Uterus (tissue), 4 donors: Measurements from ENCODE around the gene FBLN5. TPM values are rescaled to one million over a fixed set of nuclear protein-coding genes. Genes with fewer than 3 reads are reported as not detected.

Experiments
- DNase-seq, 2 donors: peaks; one replicate each; pipeline ENCODE4 v3.0.0-alpha.2; 2019 to 2020
- H3K27ac ChIP-seq, 2 donors: fragments of 200-600 bp; sonication (generic); 1 replicate in 1 of 2; 2 replicates in 1 of 2; pipeline ENCODE4 v1.5.1; 2016 to 2018
- H3K27me3 ChIP-seq, 2 donors: fragments of 200-600 bp; sonication (generic); one replicate each; pipeline ENCODE4 v1.5.1; 2018 to 2019; ENCODE audit warnings: control low read depth in 1 of 2
- H3K36me3 ChIP-seq, 2 donors: fragments of 200-600 bp; sonication (generic); one replicate each; pipeline ENCODE4 v1.5.1; 2019; ENCODE audit warnings: control low read depth in 1 of 2
- H3K4me1 ChIP-seq, 2 donors: fragments of 200-600 bp; sonication (generic); one replicate each; pipeline ENCODE4 v1.5.1; 2018 to 2019; ENCODE audit warnings: control low read depth in 1 of 2
- H3K4me3 ChIP-seq, 2 donors: fragments of 200-600 bp; sonication (generic); 1 replicate in 1 of 2; 2 replicates in 1 of 2; pipeline ENCODE4 v1.5.1; 2018 to 2019; ENCODE audit warnings: mild to moderate bottlenecking in 1 of 2
- H3K9me3 ChIP-seq, 2 donors: fragments of 200-600 bp; sonication (generic); one replicate each; pipeline ENCODE4 v1.5.1; 2019; ENCODE audit warnings: control low read depth in 1 of 2
- CTCF ChIP-seq, 4 experiments: fragments of 200-600 bp in 2 of 4; fragments of 450-650 bp in 2 of 4; sonication (generic) in 2 of 4; IDR thresholded peaks; one replicate each; pipeline ENCODE4 v1.5.1; 2016 to 2019; ENCODE audit warnings: antibody characterized with exemption in 4 of 4, mild to moderate bottlenecking in 2 of 4, moderate library complexity in 1 of 4
- POLR2A ChIP-seq, 2 donors: fragments of 450-650 bp; IDR thresholded peaks; one replicate each; pipeline ENCODE4 v1.6.1; 2016; ENCODE audit warnings: antibody characterized with exemption in 2 of 2, mild to moderate bottlenecking in 1 of 2, moderate library complexity in 1 of 2
- intact Hi-C: fragments of 100-400 bp; cut with DNase I; formaldehyde crosslinking; loops from one replicate; pipeline ENCODE4 v1.15.1; 2023; ENCODE audit warnings: low total_unique reads
- total RNA-seq, 4 donors: library from RNA; depleted of rRNA in 3 of 4; stranded (reverse); fragments of >200 nt in 3 of 4; gene quantifications; one replicate each; pipeline versions ENCODE4 v1.1.0 to v1.2.4, GENCODE V29; 2014 to 2023
- donor health status: DM: yes; HTN: yes; CAD: no.

The FBLN5 gene
- total RNA-seq, 4 donors from 2014 or later: 48.0 to 304 (median 165) TPM

DNA sequence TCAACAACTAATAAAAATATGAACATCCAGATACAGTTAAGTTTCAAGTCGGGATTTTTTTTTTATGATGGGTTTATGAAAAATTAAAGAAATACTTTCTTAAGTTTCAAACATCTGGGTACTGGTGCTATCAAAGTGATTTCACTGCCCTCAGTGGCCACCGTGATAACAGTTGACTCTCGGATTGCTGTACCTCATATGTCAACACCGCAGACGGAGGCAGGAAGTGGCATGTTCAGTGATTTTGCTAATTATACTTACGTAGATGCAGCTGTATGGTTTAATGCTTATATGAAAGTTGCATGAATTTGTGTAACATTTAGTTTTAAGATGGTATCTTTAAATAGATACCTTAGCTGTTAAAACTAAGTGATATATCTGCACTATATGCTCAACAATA, 20.8 kb upstream of the FBLN5 start:
- Histone ChIP-seq H3K36me3 (no peaks in the 10 kb centered on the region), H3K27me3 (no peaks in the 10 kb centered on the region), H3K4me3 (no peak overlapping the region), H3K4me1 (peaks cover 0 to 7% of the 10 kb centered on the region in 2 donors), H3K9me3 (no peaks in the 10 kb centered on the region), H3K27ac (no peak overlapping the region)
- no peak for DNase-seq
- intact Hi-C loops: no loop called here
- TF ChIP-seq POLR2A (IDR thresholded peaks at IDR 0.05): no peak
- no peak for TF ChIP-seq CTCF (IDR thresholded peaks at IDR 0.05)

DNA sequence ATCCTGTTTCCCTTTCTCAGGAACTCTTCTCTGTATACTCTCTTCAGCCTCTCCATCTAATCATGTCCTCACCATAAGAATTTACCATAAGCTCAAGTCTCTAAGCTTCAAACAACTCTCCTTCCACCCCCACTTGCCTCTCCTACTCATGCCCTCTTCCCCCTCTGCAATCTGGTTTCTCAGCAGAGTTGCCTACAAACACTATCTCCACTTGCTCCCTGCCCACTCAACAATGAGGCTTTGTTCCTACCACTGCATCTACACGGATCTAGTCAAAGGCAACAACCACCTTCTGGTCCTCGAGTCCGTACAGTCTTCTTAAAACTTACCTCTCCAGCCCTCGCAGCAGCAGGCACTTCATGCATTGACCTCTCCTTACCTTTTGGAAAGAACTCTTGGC, 17.2 kb upstream of the FBLN5 start:
- H3K4me3 ChIP-seq: no peak overlapping the region
- DNase-seq: no peak
- peaks cover 0 to 9% of the 10 kb centered on the region in 2 donors for H3K4me1 ChIP-seq
- H3K9me3 ChIP-seq: no peaks in the 10 kb centered on the region
- no peak for TF ChIP-seq CTCF (IDR thresholded peaks at IDR 0.05)
- TF ChIP-seq POLR2A (IDR thresholded peaks at IDR 0.05): no peak
- intact Hi-C loops: no loop called here
- H3K27ac ChIP-seq: no peak overlapping the region
- no peaks in the 10 kb centered on the region for H3K36me3 ChIP-seq
- H3K27me3 ChIP-seq: no peaks in the 10 kb centered on the region

DNA sequence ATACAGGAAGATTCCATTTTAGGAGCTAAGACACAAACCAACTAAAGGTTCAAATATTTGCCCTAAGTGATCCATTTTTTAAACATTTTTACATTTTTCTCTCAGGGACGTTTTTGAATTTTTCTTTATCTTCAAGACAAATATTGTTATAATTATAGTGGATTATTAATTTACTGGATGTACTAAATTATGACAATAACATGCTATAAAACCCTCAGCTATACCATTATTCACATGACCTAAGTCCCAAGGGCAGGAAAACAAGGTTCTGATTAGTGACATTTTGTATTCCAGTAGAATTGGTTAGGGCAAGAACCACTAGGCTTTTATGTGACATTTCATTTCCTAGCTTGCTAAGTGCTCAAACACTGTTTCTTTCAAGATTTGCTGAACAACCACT, 16.5 kb upstream of the FBLN5 start:
- peaks cover 0 to 9% of the 10 kb centered on the region in 2 donors for H3K4me1 ChIP-seq
- peak overlapping the region in 1 of 2 donors; percentile 35 for H3K27ac ChIP-seq
- TF ChIP-seq CTCF (IDR thresholded peaks at IDR 0.05): no peak
- TF ChIP-seq POLR2A (IDR thresholded peaks at IDR 0.05): no peak
- H3K9me3 ChIP-seq: no peaks in the 10 kb centered on the region
- no peaks in the 10 kb centered on the region for H3K36me3 ChIP-seq
- no peak overlapping the region for H3K4me3 ChIP-seq
- no peaks in the 10 kb centered on the region for H3K27me3 ChIP-seq
- no peak for DNase-seq
- intact Hi-C loops: no loop called here

- H3K36me3 ChIP-seq: no peaks in the 10 kb centered on the region
- no peaks in the 10 kb centered on the region for H3K9me3 ChIP-seq
- DNase-seq: no peak
- H3K4me3 ChIP-seq: no peak overlapping the region
- TF ChIP-seq POLR2A (IDR thresholded peaks at IDR 0.05) (no peak), CTCF (IDR thresholded peaks at IDR 0.05) (no peak)
- intact Hi-C loops: no loop called here
- H3K27ac ChIP-seq: peak overlapping the region in 1 of 2 donors; percentile 35
- peaks cover 0 to 9% of the 10 kb centered on the region in 2 donors for H3K4me1 ChIP-seq
- no peaks in the 10 kb centered on the region for H3K27me3 ChIP-seq
These were observed 16.0 kb upstream of the FBLN5 start for GRCh38 chr14:91963465-91963864.

GRCh38 chr14:91961297-91962220, 14.1 kb upstream of the FBLN5 start:
- Histone ChIP-seq H3K27me3 (no peaks in the 10 kb centered on the region), H3K36me3 (no peaks in the 10 kb centered on the region), H3K9me3 (no peaks in the 10 kb centered on the region), H3K4me1 (peaks cover 0 to 9% of the 10 kb centered on the region in 2 donors), H3K4me3 (no peak overlapping the region), H3K27ac (peak overlapping the region in 1 of 2 donors; percentile 31)
- TF ChIP-seq CTCF (IDR thresholded peaks at IDR 0.05) (no peak), POLR2A (IDR thresholded peaks at IDR 0.05) (no peak)
- no peak for DNase-seq
- intact Hi-C loops: no loop called here
